GM10248 (cell line): Measurements from ENCODE around the gene RPP38.

Experiments used
- CTCF ChIA-PET: fragments of 300-600 bp; sonication (Branson Sonifier 250); formaldehyde crosslinking; extraction: SDS; loops from one replicate; lab custom pipeline; 2021; ENCODE audit warnings: antibody characterized with exemption; lab: Yijun Ruan, JAX
- POLR2A ChIA-PET: fragments of 350-650 bp; sonication (Branson Sonifier 250); formaldehyde crosslinking; extraction: SDS; loops from one replicate; lab custom pipeline; 2020; ENCODE audit warnings: antibody characterized with exemption; lab: Yijun Ruan, JAX
- DNase-seq: peaks from one replicate; pipeline ENCODE4 v3.0.0; 2012; ENCODE audit errors: extremely low spot score
- TF ChIP-seq, protein P1 (sequence below): IDR thresholded peaks from 2 replicates; pipeline ENCODE4 v1.5.1; 2012; ENCODE audit warnings: mild to moderate bottlenecking, low read depth; ENCODE audit errors: extremely low read depth, missing control alignments, control extremely low read depth

RPP38 gene

GRCh38 chr10:15060638-15061037, 36.5 kb upstream of the RPP38 start:
- ChIA-PET POLR2A (no interaction called here), CTCF (no interaction called here)
- TF ChIP-seq, protein P1, sequence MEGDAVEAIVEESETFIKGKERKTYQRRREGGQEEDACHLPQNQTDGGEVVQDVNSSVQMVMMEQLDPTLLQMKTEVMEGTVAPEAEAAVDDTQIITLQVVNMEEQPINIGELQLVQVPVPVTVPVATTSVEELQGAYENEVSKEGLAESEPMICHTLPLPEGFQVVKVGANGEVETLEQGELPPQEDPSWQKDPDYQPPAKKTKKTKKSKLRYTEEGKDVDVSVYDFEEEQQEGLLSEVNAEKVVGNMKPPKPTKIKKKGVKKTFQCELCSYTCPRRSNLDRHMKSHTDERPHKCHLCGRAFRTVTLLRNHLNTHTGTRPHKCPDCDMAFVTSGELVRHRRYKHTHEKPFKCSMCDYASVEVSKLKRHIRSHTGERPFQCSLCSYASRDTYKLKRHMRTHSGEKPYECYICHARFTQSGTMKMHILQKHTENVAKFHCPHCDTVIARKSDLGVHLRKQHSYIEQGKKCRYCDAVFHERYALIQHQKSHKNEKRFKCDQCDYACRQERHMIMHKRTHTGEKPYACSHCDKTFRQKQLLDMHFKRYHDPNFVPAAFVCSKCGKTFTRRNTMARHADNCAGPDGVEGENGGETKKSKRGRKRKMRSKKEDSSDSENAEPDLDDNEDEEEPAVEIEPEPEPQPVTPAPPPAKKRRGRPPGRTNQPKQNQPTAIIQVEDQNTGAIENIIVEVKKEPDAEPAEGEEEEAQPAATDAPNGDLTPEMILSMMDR = no peak
- DNase-seq = no peak

DNA sequence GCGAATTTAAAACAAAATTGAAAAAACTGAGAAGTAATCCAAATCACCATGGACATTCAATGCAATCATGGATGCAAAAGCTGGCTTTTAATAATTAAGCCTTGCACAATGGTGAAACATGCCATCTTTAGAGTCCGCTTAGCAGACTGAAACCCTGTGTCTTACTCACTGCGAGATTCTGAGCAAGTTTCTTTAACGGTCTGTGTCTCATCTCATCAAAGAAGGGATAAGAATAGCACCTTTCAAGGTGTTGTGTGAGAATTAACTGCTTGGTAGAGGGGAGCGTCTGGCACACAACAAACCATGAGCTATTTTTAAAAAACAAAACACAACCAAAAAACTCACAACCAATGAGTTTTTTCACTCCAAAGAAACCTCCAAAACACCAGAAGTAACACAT, 30.0 kb upstream of the RPP38 start:
- TF ChIP-seq, protein P1 = no peak
- CTCF ChIA-PET = interaction anchor here (1.1 kb wide), 1 partner anchor 38 kb away, joined by 3 read pairs; no protein-coding TSS in a partner anchor
- POLR2A ChIA-PET = no interaction called here
- no peak for DNase-seq

- TF ChIP-seq, protein P1 = no peak
- DNase-seq = no peak
- ChIA-PET CTCF (no interaction called here), POLR2A (no interaction called here)
These were observed 28.4 kb upstream of the RPP38 start for GRCh38 chr10:15068802-15069201.

DNA sequence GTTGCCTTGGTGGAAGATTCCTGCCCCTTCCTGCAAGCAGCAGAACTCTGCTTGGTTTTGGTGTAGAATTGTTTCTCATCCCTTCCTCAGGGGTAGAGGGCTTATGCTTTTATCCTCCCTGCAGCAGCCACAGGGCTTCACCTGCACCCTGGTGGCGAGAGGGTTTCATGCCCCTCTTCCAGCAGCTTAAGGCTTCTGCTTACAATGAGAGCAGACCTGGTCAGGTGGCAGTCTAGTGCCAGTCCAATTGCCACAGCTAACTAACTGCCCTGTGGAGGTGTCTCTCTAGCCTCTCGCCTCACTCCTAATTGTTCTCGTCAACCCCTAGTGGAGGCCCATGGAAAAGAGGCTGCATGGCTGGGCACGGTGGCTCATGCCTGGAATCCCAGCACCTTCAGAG, 27.9 kb upstream of the RPP38 start:
- ChIA-PET CTCF (no interaction called here), POLR2A (no interaction called here)
- DNase-seq = no peak
- TF ChIP-seq, protein P1 = no peak

DNA sequence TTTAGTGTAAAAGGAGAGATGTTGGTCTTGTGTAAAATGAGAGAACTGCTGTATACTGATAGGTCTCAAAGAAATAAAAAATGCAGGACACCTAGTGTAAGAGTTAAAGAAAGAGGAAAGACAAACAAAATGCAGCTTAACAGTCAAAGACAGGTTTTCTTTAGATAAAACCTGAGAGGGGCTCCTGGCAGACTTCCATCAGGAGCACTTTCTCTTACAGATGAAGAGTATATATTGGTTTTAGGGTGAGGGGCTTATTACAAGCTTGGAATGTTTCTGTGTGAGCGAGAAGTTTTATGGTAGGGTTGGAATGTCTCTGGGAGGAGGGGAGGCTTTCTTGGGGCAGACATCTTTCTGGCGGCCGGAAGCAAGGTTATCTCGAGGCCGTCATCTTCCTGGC, 24.8 kb upstream of the RPP38 start:
- CTCF ChIA-PET = no interaction called here
- POLR2A ChIA-PET = no interaction called here
- TF ChIP-seq, protein P1 = no peak
- no peak for DNase-seq

DNA sequence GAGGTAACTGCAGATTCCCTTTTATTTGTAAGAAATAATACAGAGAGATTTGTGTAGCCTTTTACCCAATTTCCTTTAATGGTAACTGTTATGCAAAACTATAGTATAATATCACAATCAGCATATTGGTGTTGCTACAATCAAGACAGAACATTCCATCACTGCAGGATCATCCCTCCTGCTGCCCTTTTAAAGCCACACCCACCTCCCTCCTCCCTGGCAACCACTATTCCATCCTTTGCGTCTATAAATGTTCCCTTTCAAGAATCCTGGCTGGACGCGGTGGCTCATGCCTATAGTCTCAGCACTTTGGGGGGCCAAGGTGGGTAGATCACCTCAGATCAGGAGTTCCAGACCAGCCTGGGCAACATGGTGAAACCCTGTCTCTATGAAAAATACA, 21.7 kb upstream of the RPP38 start:
- TF ChIP-seq, protein P1 = no peak
- DNase-seq = no peak
- CTCF ChIA-PET = no interaction called here
- POLR2A ChIA-PET = no interaction called here
